Measurements from ENCODE around the gene MYO1D. TPM values are rescaled to one million over a fixed set of nuclear protein-coding genes. Genes with fewer than 3 reads are reported as not detected.
A peak's percentile ranks its signal among the peaks of the same experiment; 100 is the strongest.

MYO1D gene
- total and polyA plus RNA-seq, 2 of the 13 experiments (the other 11 are each of a cell fraction or from before 2014, with no cell fraction given), result 13.2 to 17.3 TPM

- H3K4me3 ChIP-seq (replicated peaks in 1 of 3; ENCODE audit: insufficient read depth in 1 of 3, low read depth in 2 of 3, low read length in 3 of 3), result peak overlapping the region; percentile 47 to 67 (median 64); a peak in 5 of 6 replicates
- 46% methylated on average over 6 of the region's 72 CpGs for WGBS (ENCODE audit: low lambda C conversion rate)
- ChIA-PET CTCF (ENCODE audit: low intra/inter-chr PET ratio, low total read pairs) (no interaction called here), POLR2A (interaction anchor here (0.9 to 2.2 kb wide), 4 partner anchors 12 to 46 kb away, joined by 3 to 13 read pairs (median 4); partner anchors contain the start of gene PSMD11)
- H3K9me3 ChIP-seq (ENCODE audit: low read length), result no peaks in the 10 kb centered on the region
- no peaks in the 10 kb centered on the region for H3K27me3 ChIP-seq (ENCODE audit: control insufficient read depth in 1 of 2, insufficient read depth in 2 of 2, low read length in 2 of 2)
- peak overlapping the region; percentile 71 for H3K4me2 ChIP-seq (ENCODE audit: low read depth, low read length)
- no TSS peak for BruUV-seq (replicated peaks)
- intact Hi-C loops (cut with micrococcal nuclease; ENCODE audit: unreplicated experiment) (no loop called here), in situ Hi-C loops (cut with HindIII; ENCODE audit: extremely low pct_ligation_motif_present, low pct_unique_long_range_greater_than_20kb) (loop anchor here (10.0 kb wide), 1 partner anchor 269 kb away; no protein-coding TSS in a partner anchor)
- peak overlapping the region; percentile 63 for H3K9ac ChIP-seq (ENCODE audit: insufficient read depth, low read depth, low read length)
- peak; percentile 78 for ATAC-seq
- no peak overlapping the region for H2AFZ ChIP-seq (ENCODE audit: low read length)
- no peak for FAIRE-seq
- no peaks in the 10 kb centered on the region for H3K79me2 ChIP-seq (ENCODE audit: insufficient read depth, low read length)
- H3K36me3 ChIP-seq (replicated peaks in 1 of 2; ENCODE audit: control insufficient read depth in 1 of 2, insufficient read depth in 2 of 2, low read length in 2 of 2), result peaks cover 4 to 15% of the 10 kb centered on the region in 2 experiments; a peak in 3 of 5 replicates
- no peaks in the 10 kb centered on the region for H4K20me1 ChIP-seq (ENCODE audit: insufficient read depth, low read length)
- DNase-seq (ENCODE audit: low spot score), result peak; percentile 49
- peaks cover 43% of the 10 kb centered on the region for H3K4me1 ChIP-seq (ENCODE audit: insufficient read depth, low read length)
- H3K27ac ChIP-seq (ENCODE audit: extremely low read length, insufficient read depth, low read length), result peak overlapping the region; percentile 64
- TF ChIP-seq SAP130 (CRISPR knock-in tag; IDR thresholded peaks at IDR 0.05; ENCODE audit: low read depth) (peak; percentile 46), ZNF441 (CRISPR knock-in tag; IDR thresholded peaks at IDR 0.05; ENCODE audit: borderline replicate concordance) (0 out of 2 replicates have a peak, but pooled peaks have one; percentile 36), SOX6 (IDR thresholded peaks at IDR 0.05) (no peak), SOX6 (CRISPR knock-in tag; IDR thresholded peaks at IDR 0.05) (no peak), ZNF883 (CRISPR knock-in tag; IDR thresholded peaks at IDR 0.05; ENCODE audit: not compliant biosample characterization) (peak; percentile 77), RFXAP (CRISPR knock-in tag; IDR thresholded peaks at IDR 0.05; ENCODE audit: borderline replicate concordance) (0 out of 2 replicates have a peak, but pooled peaks have one; percentile 41), ZBTB4 (CRISPR knock-in tag; IDR thresholded peaks at IDR 0.05; ENCODE audit: borderline replicate concordance) (no peak), ZXDC (CRISPR knock-in tag; IDR thresholded peaks at IDR 0.05) (0 out of 2 replicates have a peak, but pooled peaks have one; percentile 72), ZNF501 (CRISPR knock-in tag; IDR thresholded peaks at IDR 0.05) (peak; percentile 84), CREB1 (IDR thresholded peaks at IDR 0.05) (no peak), CREB1 (CRISPR knock-in tag; IDR thresholded peaks at IDR 0.05) (no peak), HNRNPL (IDR thresholded peaks at IDR 0.05; ENCODE audit: low read depth, low read length) (0 out of 2 replicates have a peak, but pooled peaks have one; percentile 66), ZNF766 (CRISPR knock-in tag; IDR thresholded peaks at IDR 0.05; ENCODE audit: borderline replicate concordance) (0 out of 2 replicates have a peak, but pooled peaks have one; percentile 85), KDM3A (CRISPR knock-in tag; IDR thresholded peaks at IDR 0.05; ENCODE audit: low read depth) (no peak), ZSCAN30 (CRISPR knock-in tag; IDR thresholded peaks at IDR 0.05) (no peak), FOXO4 (CRISPR knock-in tag; conservative IDR thresholded peaks at IDR 0.05) (no peak), ZNF563 (CRISPR knock-in tag; IDR thresholded peaks at IDR 0.05) (peak; percentile 78), SP4 (CRISPR knock-in tag; IDR thresholded peaks at IDR 0.05) (peak; percentile 93)
Observed at GRCh38 chr17:32486111-32486700, 390.7 kb downstream of the MYO1D start.

Measured in HepG2 (cell line).